Sciatic nerve (tissue), 1 donor: ENCODE data around the gene ST3GAL2. TPM values are rescaled to one million over a fixed set of nuclear protein-coding genes. Genes with fewer than 3 reads are reported as not detected.

Experiments
- total RNA-seq: library from RNA; stranded (reverse); fragmentation: NEBNext Ultra II Directional; extraction: Animal tissue kit (Norgen Biotek cat#: 25700); gene quantifications from one replicate; pipeline ENCODE4 v1.2.1, GENCODE V29; 2021
- donor health status: DM: no; HTN: no; CAD: no.

The ST3GAL2 gene
- total RNA-seq, 1 donor from 2014 or later, result 31.1 TPM

Other genes with a start within 250 kb of the ST3GAL2 start
- gene EXOSC6, start 187.2 kb downstream of the ST3GAL2 start, total RNA-seq, result 17.5 TPM
- 73.3 TPM for gene AARS1, start 149.6 kb downstream of the ST3GAL2 start, total RNA-seq
- 22.1 TPM for gene DDX19B, start 139.9 kb downstream of the ST3GAL2 start, total RNA-seq
- 37.3 TPM for gene DDX19A, start 92.2 kb downstream of the ST3GAL2 start, total RNA-seq
- 19.7 TPM for gene FCSK, start 15.5 kb upstream of the ST3GAL2 start, total RNA-seq
- gene COG4, start 84.5 kb upstream of the ST3GAL2 start, total RNA-seq, result 51.0 TPM
- 207 TPM for gene SF3B3, start 84.7 kb upstream of the ST3GAL2 start, total RNA-seq
- gene IL34, start 207.5 kb upstream of the ST3GAL2 start, total RNA-seq, result 64.0 TPM
- 75.9 TPM for gene MTSS2, start 247.0 kb upstream of the ST3GAL2 start, total RNA-seq